CD4-positive, alpha-beta T cell treated with Interleukin-15 for 1 hour (primary cell): ENCODE measurements around the gene SKA2.
"Not testable (repeated sequence)": the region's sequence is repeated elsewhere in the genome, so short reads cannot be mapped to it uniquely, and the experiment has no call there.

Experiments
- DNase-seq: peaks from one replicate; pipeline ENCODE4 v3.0.0-alpha.2; 2020

SKA2 gene

DNA sequence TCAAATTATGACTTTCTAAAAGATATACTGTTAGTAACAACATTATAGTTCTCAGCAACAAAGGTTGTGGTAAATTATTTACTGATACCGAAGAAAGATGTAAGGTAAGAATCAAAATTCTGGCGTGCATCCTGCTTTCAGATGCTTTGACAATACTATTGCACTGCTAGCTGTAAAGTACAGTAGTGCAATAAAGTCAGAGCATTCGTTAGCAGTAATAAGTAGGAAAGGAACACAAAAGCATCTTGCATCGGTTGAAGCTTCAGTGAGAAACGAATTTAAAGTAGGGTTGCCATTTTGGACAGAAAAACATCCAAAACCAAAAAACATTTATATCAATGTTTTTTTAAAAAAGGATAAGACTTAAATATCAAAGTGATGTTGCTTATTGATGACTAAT lies 4.0 kb downstream of the SKA2 start:
- no peak for DNase-seq

DNA sequence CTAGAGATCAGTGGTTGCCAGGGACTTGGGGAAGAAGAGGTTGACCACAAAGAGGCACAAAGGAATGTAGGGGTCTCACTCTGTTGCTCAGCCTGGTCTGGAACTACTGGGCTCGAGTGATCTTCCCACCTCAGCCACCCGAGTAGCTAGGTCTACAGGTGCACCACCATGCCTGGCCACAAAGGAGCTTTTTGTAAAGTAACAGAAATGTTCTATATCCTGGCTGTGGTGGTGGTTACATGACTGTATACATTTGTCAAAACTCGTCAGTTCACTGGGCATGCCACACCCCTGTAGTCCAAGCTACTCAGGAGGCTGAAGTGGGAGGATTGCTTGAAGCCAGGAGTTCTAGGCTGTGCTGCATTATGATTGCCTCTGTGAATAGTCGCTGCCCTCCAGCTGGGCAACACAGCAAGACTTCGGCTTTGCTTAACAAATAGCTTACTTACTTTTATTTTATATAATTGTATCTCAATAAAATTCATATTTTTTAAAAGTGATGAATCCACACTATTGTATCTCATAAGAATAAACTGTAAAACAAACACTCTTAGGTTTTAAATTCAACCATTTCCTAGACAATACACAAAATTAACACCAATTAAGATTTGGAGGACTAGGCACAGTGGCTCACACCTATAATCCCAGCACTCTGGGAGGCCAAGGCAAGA lies 5.0 kb downstream of the SKA2 start:
- no peak for DNase-seq

DNA sequence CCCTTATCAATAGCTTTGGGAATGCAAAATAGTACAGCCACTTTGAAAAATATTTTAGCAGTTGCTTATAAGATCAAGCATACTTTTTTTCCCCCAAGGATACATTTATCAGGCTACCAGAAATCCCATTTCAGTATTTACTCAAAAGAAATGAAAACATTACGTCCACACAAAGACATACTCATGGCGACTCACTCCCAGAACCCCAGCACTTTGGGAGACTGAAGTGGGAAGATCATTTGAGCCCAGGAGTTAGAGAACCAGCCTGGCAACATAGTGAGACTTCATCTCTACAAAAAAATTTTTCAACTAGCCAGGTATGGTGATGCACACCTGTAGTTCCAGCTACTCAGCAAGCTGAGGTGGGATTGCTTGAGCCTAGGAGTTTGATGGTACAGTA lies 5.9 kb downstream of the SKA2 start:
- DNase-seq, result no peak

DNA sequence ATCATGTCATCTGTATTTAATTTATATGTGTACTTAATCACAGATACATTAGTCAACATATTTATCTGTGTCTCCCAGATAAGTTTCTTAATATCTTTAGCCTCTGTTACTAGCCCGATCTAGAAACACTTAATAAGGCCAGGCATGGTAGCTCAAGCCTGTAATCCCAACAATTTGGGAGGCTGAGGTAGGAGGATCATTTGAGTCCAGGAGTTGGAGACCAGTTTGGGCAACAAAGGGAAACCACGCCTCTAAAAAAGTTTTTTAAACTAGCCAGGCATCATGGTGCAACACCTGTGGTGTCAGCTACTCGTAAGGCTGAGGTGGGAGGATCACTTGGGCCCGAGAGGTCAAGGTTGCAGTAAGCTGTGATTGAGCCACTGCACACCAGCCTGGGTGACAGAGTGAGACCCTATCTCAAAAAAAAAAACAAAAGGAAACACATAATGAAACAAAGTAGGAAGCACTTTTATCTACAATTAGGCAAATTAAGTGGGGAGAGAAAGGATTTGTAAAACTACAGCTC lies 9.4 kb downstream of the SKA2 start:
- no peak for DNase-seq

DNA sequence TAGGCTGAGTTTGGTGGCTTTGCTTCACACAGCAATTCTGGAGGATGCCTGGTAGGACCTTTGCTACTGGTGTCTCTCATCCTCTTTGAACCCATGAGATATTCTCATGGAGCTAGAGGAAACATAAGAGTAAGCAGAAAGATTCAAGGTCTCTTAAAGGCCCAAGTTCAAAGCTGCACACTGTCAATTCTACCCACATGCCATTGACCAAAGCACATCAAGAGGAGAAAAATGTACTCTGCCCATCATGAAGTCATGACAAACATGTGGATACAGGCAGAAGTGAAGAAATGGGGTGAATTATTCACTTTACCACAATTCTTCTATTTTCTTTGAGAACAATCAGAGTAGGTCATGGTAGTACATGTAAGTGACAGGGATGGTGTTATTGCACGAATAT lies 13.1 kb downstream of the SKA2 start:
- DNase-seq, result no peak

DNA sequence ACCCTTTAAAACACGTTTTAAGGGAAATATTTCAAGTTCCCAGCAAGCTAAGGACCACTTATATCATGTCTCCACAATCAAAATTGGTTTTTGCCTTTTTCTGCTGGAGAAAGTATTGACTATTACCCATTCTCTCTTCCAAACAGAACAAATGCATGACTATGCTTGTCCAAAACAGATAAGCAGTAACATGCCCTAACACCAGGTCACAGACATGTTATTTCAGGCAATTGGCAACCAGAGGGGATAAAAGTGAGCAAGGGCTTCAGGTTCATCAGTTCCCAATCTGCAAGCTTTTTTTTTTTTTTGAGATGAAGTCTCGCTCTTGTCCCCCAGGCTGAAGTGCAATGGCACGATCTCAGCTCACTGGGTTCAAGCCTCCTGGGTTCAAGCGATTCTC lies 15.0 kb downstream of the SKA2 start:
- no peak for DNase-seq

DNA sequence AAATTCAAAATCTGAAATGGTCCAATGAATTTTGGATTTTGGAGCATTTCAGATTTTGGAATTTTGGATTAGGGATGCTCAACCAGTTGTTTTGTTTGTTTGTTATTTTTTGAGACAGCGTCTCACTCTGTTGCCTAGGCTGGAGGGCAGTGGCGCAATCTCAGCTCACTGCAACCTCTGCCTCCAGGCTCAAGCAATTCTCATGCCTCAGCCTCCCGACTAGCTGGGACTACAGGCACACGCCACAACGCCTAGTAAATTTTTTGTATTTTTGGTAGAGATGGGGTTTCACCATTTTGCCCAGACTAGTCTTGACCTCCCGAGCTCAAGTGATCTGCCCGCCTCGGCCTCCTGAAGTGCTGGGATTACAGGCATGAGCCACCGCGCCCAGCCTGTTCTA lies 16.6 kb downstream of the SKA2 start:
- DNase-seq, result not testable (repeated sequence)

DNA sequence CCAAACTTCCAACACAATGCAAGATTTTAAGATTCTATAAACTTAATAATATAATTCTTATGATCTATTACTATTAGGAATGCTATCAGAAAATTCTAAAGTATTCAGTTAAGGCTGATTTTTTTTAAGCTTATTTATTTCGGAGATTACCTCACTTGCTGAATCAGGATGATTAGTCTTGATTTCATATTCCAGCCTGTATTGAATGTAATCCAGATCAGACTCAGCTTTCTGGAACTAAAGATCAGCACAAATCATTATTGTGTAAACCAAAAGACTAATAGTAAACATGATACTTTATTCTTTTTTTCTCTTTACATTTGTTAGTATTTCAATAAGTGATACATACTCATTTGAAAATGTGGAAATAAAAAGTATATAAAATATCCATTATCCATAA lies 23.9 kb downstream of the SKA2 start:
- no peak for DNase-seq

DNA sequence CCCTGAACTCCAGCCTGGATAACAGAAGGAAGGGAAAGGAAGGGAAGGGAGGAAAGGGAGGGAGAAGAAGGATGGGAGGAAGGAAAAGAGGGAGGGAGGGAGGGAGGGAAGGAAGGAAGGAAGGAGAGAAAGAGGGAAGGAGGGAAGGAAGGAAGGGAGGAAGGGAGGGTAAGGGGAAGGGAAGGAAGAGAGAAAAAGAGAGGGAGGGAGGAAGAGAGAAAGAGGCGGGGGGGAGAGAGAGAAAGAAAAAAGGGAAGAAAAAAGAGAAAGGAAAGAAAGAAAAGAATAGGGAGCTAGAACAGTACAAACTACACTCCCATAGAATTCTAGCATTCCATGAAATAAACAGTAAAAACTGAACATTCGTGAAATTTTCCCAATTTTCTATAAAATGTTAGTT lies 25.2 kb downstream of the SKA2 start:
- DNase-seq, result no peak

DNA sequence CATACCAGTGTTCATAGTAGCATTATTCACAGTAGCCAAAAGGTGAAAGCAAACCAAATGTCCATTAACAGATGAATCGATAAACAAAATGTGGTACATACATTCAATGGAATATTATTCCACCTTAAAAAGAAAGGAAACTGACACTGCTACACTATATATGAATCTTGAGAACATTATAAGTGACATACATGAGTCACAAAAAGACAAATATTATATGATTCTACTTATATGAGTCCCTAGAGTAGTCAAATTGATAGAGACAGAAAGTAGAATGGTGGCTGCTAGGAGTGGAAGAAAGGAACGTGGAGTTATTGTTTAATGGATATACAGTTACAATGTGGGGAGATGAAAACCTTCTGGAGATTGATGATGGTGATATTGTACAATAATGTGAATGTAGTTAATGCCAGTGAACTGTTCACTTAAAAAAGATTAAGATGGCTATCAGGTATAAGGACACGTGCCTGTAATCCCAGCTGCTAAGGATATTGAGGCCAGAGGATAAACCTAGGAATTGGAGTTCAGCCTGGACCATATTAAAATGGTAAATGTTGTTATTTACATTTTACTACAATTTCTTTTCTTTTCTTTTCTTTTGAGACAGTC lies 28.1 kb downstream of the SKA2 start:
- no peak for DNase-seq

DNA sequence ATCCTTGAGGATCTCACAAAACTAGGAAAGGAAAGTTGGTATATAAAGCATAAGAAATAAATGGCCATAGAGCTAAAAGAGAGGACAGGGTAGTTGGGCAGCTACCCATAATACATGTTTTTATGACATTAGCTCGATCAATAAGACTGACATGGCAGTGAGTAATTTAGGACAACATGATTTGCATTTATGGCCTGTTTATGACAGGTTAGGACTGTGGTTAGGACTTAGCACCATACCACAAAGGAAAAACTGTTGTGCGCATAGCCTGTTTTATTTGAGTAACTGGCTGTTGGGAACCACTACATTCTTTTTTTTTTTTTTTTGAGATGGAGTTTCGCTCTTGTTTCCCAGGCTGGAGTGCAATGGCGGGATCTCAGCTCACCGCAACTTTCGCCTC lies 30.3 kb downstream of the SKA2 start:
- no peak for DNase-seq

DNA sequence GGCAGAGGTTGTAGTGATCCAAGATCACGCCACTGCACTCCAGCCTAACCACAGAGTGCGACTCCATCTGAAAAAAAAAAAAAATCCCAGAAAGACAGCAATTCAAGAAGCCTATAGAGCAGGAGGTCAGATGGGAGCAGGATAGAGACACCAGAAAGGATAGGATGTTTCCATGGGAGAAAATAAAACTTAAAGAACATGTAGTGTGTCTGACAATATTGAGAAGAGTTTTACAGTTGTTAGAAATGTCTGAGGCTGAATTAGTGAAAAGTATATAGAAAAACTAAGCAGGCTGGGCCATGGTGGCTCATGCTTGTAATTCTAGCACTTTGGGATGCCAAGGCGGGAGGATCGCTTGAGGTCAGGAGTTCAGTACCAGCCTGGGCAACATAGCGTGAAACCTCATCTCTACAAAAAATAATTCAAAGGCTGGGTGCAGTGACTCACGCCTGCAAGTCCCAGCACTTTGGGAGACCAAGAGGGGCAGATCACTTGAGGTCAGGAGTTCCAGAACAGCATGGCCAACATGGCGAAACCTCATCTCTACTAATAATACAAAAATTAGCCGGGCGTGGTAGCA lies 33.0 kb downstream of the SKA2 start:
- DNase-seq, result no peak

DNA sequence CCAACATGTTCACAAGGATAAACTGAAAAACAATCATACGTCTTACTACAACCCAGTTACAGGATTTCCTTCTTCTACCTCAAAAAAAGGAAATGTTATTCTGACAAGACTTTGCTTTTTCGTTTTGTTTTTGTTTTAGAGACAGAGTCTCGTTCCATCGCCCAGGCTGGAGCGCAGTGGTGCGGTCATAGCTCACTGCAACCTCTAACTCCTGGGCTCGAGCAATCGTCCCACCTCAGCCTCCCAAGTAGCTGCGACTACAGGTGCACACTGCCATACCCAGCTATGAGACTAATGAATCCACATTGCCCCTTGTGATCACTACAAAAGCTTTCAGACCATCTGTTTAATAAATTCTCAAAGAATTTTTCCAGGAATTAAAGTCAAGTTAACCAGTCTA lies 39.5 kb downstream of the SKA2 start:
- DNase-seq, result no peak

DNA sequence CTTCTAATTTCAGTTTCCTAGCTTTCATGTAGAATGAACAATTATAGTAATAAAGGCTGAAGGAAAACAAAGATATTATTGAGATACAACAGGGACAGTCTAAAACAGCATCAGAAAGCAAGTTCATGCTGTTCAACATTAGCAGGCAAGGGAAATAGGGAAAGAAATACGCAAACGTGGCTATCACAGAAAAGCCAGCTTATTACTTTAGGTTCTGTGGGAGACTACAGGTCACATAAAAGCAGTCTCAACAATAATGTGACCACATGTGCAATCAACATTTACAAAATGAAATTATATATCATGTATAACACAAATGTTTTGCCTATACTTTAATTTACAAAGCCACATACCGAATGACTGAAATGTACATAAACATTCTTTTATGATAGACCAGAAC lies 43.4 kb downstream of the SKA2 start:
- DNase-seq, result no peak

DNA sequence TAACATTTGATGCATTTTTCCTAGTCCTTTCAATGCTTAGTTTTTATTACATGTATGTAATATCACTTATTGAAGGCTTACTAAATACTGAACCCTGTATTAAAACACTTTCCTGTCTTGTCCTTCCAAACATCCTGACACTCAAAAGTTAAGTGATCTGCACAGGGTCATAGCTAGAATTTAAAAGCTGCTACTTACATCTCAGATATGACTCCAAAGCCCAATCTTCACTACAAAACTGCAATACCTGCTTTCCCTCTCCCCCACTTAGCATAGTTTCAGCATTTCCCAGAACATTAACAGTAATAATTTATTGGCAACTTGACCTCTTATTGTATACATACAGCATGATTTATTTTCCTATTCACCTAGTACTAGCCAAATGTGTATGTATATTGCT lies 44.0 kb downstream of the SKA2 start:
- DNase-seq, result no peak

DNA sequence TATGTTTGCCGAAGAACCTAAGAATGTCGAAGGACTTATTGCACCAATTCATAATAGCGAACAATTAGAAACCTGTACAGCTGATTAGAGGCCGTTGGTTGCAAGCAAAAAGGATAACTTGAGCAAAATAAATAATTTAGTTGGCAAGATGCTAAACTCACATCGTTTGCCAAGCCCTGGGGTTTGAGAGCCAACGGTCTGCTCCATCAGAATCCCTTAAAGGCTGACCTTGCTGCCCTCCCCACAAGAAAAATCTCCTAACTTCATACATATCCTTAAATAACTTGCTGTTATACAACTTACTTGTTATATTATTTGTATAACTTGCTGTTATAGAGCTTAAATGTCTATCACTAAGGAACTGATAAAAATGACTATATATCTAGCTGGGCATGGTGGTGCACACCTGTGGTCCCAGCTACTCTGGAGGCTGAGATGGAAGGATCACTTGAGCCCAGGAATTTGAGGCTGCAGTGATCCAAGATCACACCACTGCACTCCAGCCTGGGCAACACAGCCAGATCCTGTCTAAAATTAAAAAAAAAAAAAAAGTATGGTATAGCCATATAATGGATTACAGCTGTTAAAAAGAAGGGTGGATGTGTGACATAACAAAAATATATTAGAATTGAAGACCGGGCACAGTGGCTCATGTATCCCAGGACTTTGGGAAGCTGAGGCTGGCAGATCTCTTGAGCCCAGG lies 46.4 kb downstream of the SKA2 start:
- no peak for DNase-seq

DNA sequence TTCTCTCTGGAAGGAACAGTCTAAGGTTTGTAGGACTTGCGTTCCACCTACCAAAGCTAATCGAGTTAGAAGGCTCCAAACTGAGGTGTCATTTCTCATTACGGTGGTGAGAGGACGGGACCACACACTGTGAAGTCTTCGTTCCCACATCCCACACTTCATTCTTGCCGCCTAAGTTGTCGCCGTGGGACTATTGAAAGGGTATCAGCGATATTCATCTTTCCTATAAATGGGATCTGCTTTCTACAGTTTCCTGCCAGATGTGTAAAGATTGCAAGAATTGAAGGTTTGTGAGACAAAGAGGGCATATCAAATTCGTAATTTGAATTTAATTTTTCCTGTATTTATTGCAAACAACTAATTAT lies 47.7 kb downstream of the SKA2 start:
- DNase-seq, result no peak

DNA sequence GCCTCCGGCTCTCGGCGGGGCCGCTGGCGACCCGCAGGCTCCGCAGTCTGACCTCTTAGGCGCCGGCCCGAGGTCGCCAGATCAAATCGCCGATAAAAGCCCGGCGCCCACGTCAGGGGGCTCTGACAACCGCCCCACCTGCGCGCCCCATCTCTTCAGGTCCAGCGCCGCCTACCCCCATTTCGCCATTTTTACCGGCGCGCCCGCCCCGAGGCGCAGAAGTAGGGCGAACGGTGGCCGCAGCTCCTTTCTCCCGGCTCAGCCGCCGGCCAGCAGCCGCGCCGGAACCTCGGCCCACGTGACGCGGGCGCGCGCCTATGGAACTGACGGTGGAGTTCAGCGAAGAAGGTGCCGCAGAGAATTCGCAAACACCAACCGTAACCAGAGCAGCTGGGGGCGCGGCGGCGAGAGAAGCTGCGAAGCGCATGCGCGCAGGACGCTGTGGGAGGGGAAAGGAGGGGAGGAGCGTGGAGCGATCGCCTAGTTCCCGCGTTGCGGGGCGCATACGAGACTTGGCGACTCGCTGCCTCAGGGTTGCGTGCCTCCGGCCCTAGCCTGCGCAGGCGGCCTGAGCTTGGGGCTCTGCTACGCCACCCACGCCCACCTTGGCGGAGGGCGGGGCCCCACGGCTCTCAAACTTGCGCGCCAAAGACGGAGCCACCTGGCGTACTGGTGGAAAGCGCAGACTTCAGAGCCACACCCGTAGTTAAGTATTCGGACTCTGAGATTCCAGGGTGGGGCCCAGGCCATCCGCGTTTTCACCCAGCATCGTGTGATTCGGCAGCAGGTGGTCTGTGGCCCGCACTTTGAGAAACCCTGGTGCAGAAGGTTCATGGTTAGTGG lies 48.3 kb downstream of the SKA2 start, which contains the start of gene TRIM37:
Gene TRIM37, minus strand, starts transcription at position 418 of the 843 bp plus-strand sequence. CDS start 419 bp downstream, outside the sequence.
- peak; percentile 99 for DNase-seq

DNA sequence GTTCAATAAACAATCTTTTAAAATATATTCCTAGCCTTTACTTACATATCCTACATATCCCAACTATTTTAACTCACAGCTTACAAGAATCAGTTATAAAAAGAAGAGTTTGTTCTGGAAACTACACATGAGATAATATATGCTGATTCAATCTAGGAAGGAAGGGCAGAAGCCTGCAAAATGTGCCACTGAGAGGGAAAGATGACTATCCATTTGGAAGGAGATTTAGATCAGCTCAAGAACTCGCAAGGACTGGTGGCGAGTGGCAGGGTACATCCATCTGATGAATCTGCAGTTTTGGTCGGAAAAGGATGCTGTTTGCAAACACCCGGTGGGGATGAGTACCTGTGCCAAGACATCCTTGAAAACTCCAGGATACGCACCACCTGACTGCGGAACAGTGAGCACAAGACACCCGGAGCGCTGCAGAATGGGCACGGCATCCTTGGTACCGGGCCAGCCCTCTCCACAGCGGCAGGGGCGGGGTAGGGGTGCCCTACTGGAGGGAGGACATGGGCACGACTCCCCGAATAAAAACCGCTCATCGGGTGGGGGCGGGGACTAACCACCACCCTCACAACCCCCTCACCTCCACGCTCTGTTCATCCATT lies 49.0 kb downstream of the SKA2 start:
- peak; percentile 70 for DNase-seq

DNA sequence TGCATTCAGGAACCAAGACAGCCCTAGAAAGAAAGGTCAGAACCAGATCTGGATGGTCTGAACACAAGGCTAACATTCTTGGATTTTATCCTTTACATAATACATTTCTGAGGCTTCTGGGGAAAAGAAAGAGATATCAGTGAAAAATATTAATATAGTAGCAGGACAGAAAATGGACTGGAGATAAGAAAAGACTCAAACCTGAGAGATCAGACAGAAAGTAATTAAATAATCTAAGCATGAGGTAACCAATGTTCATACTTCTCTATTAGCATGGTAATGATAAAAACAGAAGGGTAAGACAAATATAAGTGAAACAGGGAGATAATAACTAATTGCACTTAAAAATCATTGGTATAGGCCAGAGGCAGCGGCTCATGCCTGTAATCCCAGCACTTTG lies 53.8 kb downstream of the SKA2 start:
- DNase-seq, result no peak

DNA sequence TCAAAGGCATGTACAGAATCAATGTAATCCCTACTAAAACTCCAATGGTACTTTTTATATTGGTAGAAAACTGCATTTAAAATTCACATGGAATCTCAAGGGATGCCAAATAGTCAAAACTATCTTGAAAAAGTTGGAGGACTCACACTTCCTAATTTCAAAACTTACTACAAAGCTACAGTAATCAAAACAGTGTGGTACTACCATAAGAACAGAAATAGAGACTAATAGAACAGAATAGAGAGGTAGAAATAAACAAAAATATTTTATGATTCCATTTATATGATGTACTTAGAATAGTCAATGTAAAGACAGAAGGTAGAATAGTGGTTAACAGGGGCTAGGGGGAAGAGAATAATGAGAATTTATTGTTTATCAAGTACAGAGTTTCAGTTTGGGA lies 57.1 kb downstream of the SKA2 start:
- no peak for DNase-seq

DNA sequence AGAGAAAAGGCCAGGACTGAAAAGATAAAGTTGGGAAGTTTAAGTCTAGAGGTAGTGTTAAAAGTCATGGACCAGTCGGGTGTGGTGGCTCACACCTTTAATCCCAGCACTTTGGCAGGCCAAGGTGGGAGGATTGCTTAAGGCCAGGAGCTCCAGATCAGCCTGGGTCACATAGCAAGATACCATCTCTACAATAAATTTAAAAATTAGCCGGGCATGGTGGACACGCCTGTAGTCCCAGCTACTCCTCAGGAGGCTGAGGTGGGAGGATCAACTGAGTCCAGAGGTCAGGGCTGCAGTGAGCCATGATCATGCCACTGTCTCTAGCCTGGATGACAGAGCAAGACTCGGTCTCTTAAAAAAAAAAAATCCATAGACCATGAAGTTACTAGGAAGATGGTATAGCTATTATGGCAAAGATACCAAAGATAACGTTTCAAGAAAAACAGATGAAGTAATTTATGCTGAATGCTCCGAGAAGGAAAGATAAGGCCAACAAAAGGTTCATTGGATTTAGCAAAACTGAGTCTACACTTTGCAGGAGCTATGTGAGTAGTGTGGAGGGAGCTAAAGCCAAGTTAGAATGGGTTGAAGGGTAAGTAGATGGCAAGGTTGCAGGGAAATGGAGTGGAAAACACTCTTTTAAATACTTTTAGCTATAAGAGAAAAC lies 60.0 kb downstream of the SKA2 start:
- no peak for DNase-seq
